Esophagus muscularis mucosa (tissue), 4 donors: Measurements from ENCODE around the gene UQCRHL. TPM values are rescaled to one million over a fixed set of nuclear protein-coding genes. Genes with fewer than 3 reads are reported as not detected.
"Not testable (repeated sequence)": the region's sequence is repeated elsewhere in the genome, so short reads cannot be mapped to it uniquely, and the experiment has no call there.

Source experiments
- DNase-seq: peaks from one replicate; pipeline ENCODE4 v3.0.0-alpha.2; 2017; ENCODE audit errors: extremely low spot score
- H3K27ac ChIP-seq, 4 donors: fragments of 200-600 bp; sonication (generic); replicated peaks in 1 of 4; 1 replicate in 3 of 4; 2 replicates in 1 of 4; pipeline ENCODE4 v1.5.1; 2016 to 2019; ENCODE audit warnings: mild to moderate bottlenecking in 1 of 4
- H3K27me3 ChIP-seq, 4 donors: fragments of 200-600 bp; sonication (generic); one replicate each; pipeline versions ENCODE4 v1.5.1 to v1.6.0; 2016 to 2019
- H3K36me3 ChIP-seq, 4 donors: fragments of 200-600 bp; sonication (generic); one replicate each; pipeline ENCODE4 v1.5.1; 2016 to 2019
- H3K4me1 ChIP-seq, 4 donors: fragments of 200-600 bp; sonication (generic); one replicate each; pipeline ENCODE4 v1.5.1; 2016 to 2019
- H3K4me3 ChIP-seq, 4 donors: fragments of 200-600 bp; sonication (generic); 1 replicate in 2 of 4; 2 replicates in 2 of 4; pipeline ENCODE4 v1.5.1; 2016 to 2019; ENCODE audit warnings: mild to moderate bottlenecking in 4 of 4, moderate library complexity in 1 of 4
- H3K9me3 ChIP-seq, 4 donors: fragments of 200-600 bp; sonication (generic); 1 replicate in 3 of 4; 2 replicates in 1 of 4; pipeline ENCODE4 v1.5.1; 2016 to 2019
- EP300 ChIP-seq: sonication (generic); formaldehyde crosslinking; IDR thresholded peaks from one replicate; pipeline ENCODE4 v1.6.1; 2017; ENCODE audit warnings: antibody characterized with exemption
- POLR2A ChIP-seq: fragments of 450-650 bp; IDR thresholded peaks from one replicate; pipeline ENCODE4 v1.6.1; 2017; ENCODE audit warnings: antibody characterized with exemption, moderate library complexity, mild to moderate bottlenecking, low read depth
- POLR2AphosphoS5 ChIP-seq, 2 donors: sonication (generic); formaldehyde crosslinking; IDR thresholded peaks; one replicate each; pipeline ENCODE4 v1.6.1; 2017; ENCODE audit warnings: antibody characterized with exemption in 2 of 2
- WGBS: methylation state at CpG from one replicate; pipeline ENCODE4 v1.1.5; 2018; 5-methylcytosine and 5-hydroxymethylcytosine counted together
- intact Hi-C: fragments of 100-400 bp; cut with DNase I; formaldehyde crosslinking; loops from one replicate; pipeline ENCODE4 v1.15.1; 2023
- total RNA-seq, 4 donors: library from RNA; depleted of rRNA; stranded (reverse); fragments of >200 nt; gene quantifications; one replicate each; pipeline versions ENCODE4 v1.1.0 to v1.2.1, GENCODE V29; 2016
- TF ChIP-seq, protein P1 (sequence below), 3 experiments: fragments of 200-600 bp in 2 of 3; fragments of 450-650 bp in 1 of 3; sonication (generic) in 2 of 3; IDR thresholded peaks; one replicate each; pipeline ENCODE4 v1.5.1; 2017 to 2019; ENCODE audit warnings: antibody characterized with exemption in 3 of 3, mild to moderate bottlenecking in 2 of 3, moderate library complexity in 1 of 3

UQCRHL gene
- total RNA-seq, 4 donors from 2014 or later, result 0.52 to 1.3 (median 0.95) TPM

- no peak for DNase-seq
- Histone ChIP-seq H3K4me3 (peak overlapping the region; percentile 76 to 95 (median 95)), H3K27ac (peak overlapping the region; percentile 95 to 100 (median 98)), H3K27me3 (no peaks in the 10 kb centered on the region), H3K4me1 (peaks cover 37 to 68% (median 62%) of the 10 kb centered on the region in 4 donors), H3K36me3 (no peaks in the 10 kb centered on the region), H3K9me3 (no peaks in the 10 kb centered on the region)
- WGBS, result 0% methylated on average over 4 of the region's 34 CpGs
- no peak for TF ChIP-seq POLR2AphosphoS5 (IDR thresholded peaks at IDR 0.05)
- no peak for TF ChIP-seq EP300
- no peak for TF ChIP-seq POLR2A
- TF ChIP-seq, protein P1, sequence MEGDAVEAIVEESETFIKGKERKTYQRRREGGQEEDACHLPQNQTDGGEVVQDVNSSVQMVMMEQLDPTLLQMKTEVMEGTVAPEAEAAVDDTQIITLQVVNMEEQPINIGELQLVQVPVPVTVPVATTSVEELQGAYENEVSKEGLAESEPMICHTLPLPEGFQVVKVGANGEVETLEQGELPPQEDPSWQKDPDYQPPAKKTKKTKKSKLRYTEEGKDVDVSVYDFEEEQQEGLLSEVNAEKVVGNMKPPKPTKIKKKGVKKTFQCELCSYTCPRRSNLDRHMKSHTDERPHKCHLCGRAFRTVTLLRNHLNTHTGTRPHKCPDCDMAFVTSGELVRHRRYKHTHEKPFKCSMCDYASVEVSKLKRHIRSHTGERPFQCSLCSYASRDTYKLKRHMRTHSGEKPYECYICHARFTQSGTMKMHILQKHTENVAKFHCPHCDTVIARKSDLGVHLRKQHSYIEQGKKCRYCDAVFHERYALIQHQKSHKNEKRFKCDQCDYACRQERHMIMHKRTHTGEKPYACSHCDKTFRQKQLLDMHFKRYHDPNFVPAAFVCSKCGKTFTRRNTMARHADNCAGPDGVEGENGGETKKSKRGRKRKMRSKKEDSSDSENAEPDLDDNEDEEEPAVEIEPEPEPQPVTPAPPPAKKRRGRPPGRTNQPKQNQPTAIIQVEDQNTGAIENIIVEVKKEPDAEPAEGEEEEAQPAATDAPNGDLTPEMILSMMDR (IDR thresholded peaks at IDR 0.05), result no peak
- intact Hi-C loops, result loop anchor here (2.0 kb wide), 1 partner anchor 13 kb away; no protein-coding TSS in a partner anchor
Observed at GRCh38 chr1:15847893-15848142, 40.4 kb upstream of the UQCRHL start.

- Histone ChIP-seq H3K4me1 (peaks cover 33 to 62% (median 57%) of the 10 kb centered on the region in 4 donors), H3K9me3 (no peaks in the 10 kb centered on the region), H3K27me3 (no peaks in the 10 kb centered on the region), H3K27ac (peak within 1 kb of the TSS; percentile 95 to 100 (median 98)), H3K36me3 (no peaks in the 10 kb centered on the region), H3K4me3 (peak within 1 kb of the TSS; percentile 76 to 95 (median 95))
- TF ChIP-seq POLR2AphosphoS5 (IDR thresholded peaks at IDR 0.05) (peak; percentile 94 to 96), EP300 (no peak), POLR2A (peak; percentile 63)
- TF ChIP-seq, protein P1 (IDR thresholded peaks at IDR 0.05), result peak in 2 of 3 experiments; percentile 8 to 16
- DNase-seq, result peak; percentile 98
- intact Hi-C loops, result no loop called here
- whole genome bisulfite sequencing, result under 1% methylated on average over 14 of the region's 86 CpGs
Observed at GRCh38 chr1:15847100-15847892, 39.8 kb upstream of the UQCRHL start, which contains the start of gene SPEN. TSS of gene SPEN (plus strand) at chr1:15847707. CDS start at chr1:15848068, 361 bp downstream.

DNA sequence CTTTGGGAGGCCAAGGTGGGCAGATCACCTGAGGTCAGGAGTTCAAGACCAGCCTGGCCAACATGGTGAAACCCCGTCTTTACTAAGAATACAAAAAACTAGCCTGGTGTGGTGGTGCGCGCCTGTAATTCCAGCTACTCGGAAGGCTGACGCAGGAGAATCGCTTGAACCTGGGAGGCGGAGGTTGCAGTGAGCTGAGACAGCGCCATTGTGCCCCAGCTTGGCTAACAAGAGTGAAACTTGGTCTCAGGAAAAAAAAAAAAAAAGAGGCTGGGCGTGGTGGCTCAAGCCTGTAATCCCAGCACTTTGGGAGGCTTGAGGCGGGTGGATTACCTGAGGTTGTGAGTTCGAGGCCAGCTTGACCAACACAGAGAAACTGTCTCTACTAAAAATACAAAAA lies 38.6 kb upstream of the UQCRHL start:
- H3K9me3 ChIP-seq, intact Hi-C loops, H3K27me3 ChIP-seq, H3K36me3 ChIP-seq, H3K4me3 ChIP-seq, DNase-seq: not testable (repeated sequence)
- peaks cover 21 to 50% (median 45%) of the 10 kb centered on the region in 4 donors for H3K4me1 ChIP-seq
- WGBS, result 95% methylated on average over 11 of the region's 11 CpGs
- H3K27ac ChIP-seq, result peak overlapping the region in 2 of 4 donors; percentile 96 to 100

GRCh38 chr1:15843826-15844572 lies 36.5 kb upstream of the UQCRHL start:
- intact Hi-C loops, result no loop called here
- H3K4me1 ChIP-seq, result peaks cover 11 to 36% (median 31%) of the 10 kb centered on the region in 4 donors
- no peaks in the 10 kb centered on the region for H3K27me3 ChIP-seq
- no peak for TF ChIP-seq EP300
- TF ChIP-seq POLR2AphosphoS5 (IDR thresholded peaks at IDR 0.05), result no peak
- TF ChIP-seq, protein P1 (IDR thresholded peaks at IDR 0.05), result no peak
- peak overlapping the region in 1 of 4 donors; percentile 22 for H3K27ac ChIP-seq
- no peak overlapping the region for H3K4me3 ChIP-seq
- no peaks in the 10 kb centered on the region for H3K9me3 ChIP-seq
- no peaks in the 10 kb centered on the region for H3K36me3 ChIP-seq
- no peak for DNase-seq
- WGBS, result 54% methylated on average over 3 of the region's 3 CpGs

DNA sequence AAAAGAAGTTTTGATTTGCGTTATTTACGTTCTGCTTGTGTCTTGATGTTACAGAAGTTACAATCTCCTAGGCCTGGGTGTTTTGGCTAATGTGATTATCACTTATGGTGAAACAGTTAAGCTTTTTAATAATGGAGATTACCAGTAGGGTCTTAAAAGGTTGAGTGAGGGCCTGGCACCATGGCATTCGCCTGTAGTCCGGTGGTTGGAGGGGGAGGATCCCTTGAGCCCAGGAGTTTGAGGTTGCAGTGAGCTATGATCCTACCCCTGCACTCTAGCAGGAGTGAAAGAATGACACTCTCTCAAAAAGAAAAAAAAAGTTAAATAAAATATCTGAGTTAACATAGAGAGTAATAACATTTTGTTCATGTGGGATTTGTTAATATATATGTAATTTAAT lies 31.3 kb upstream of the UQCRHL start:
- Histone ChIP-seq H3K9me3 (no peaks in the 10 kb centered on the region), H3K4me1 (peaks cover 8 to 18% (median 16%) of the 10 kb centered on the region in 4 donors), H3K27ac (no peak overlapping the region), H3K36me3 (no peaks in the 10 kb centered on the region), H3K27me3 (peaks cover 0 to 3% (median 0%) of the 10 kb centered on the region in 4 donors), H3K4me3 (no peak overlapping the region)
- TF ChIP-seq POLR2AphosphoS5 (IDR thresholded peaks at IDR 0.05) (no peak), POLR2A (no peak), EP300 (no peak)
- TF ChIP-seq, protein P1 (IDR thresholded peaks at IDR 0.05), result no peak
- intact Hi-C loops, result loop anchor here (5.0 kb wide), 1 partner anchor 139 kb away; the partner anchor contains the start of gene ZBTB17
- 98% methylated on average over 4 of the region's 4 CpGs for WGBS
- DNase-seq, result no peak
